IMR-90 (cell line): Measurements from ENCODE around the gene SPPL3. TPM values are rescaled to one million over a fixed set of nuclear protein-coding genes. Genes with fewer than 3 reads are reported as not detected.

Source experiments
- ATAC-seq: fragments of 200-7000 bp; cut with Tn5 transposase; 2 replicates; pipeline ENCODE4 v1.9.1; 2020; ENCODE audit warnings: low read depth, mild to moderate bottlenecking, moderate library complexity
- BruUV-seq: library from RNA; stranded (reverse); fragments of 400-500 nt; replicated peaks from 2 replicates; lab custom pipeline; 2021; lab: Mats Ljungman, UMichigan
- CTCF ChIA-PET: fragments of 300-600 bp; formaldehyde crosslinking; extraction: SDS; loops from one replicate; lab custom pipeline; 2021; ENCODE audit warnings: antibody characterized with exemption; lab: Yijun Ruan, JAX
- POLR2A ChIA-PET: fragments of 300-600 bp; sonication (Branson Sonifier 250); formaldehyde crosslinking; loops from one replicate; lab custom pipeline; 2022; ENCODE audit warnings: antibody characterized with exemption; ENCODE audit not compliant: unreplicated experiment; lab: Charles Lee
- DNase-seq: peaks from one replicate; pipeline ENCODE4 v3.0.0; 2013
- H2AFZ ChIP-seq: replicated peaks from 2 replicates; pipeline ENCODE3; 2013; ENCODE audit warnings: low read length, mild to moderate bottlenecking; ENCODE audit not compliant: poor library complexity
- H2AK5ac ChIP-seq: 2 replicates; pipeline ENCODE4 v1.6.1; 2013; ENCODE audit warnings: low read depth, low read length, inconsistent platforms
- H2AK9ac ChIP-seq: replicated peaks from 2 replicates; pipeline ENCODE3; 2013; ENCODE audit warnings: mild to moderate bottlenecking, low read depth, low read length, moderate library complexity; ENCODE audit not compliant: poor library complexity
- H2BK120ac ChIP-seq: 2 replicates; pipeline ENCODE4 v1.6.1; 2013; ENCODE audit warnings: low read depth, low read length, inconsistent platforms
- H2BK15ac ChIP-seq: 3 replicates; pipeline ENCODE4 v1.6.1; 2013; ENCODE audit warnings: low read depth, low read length, inconsistent platforms
- H2BK20ac ChIP-seq: 2 replicates; pipeline ENCODE4 v1.6.1; 2013; ENCODE audit warnings: low read depth, mild to moderate bottlenecking, inconsistent platforms, low read length, moderate library complexity
- H2BK5ac ChIP-seq: 2 replicates; pipeline ENCODE4 v1.6.1; 2013; ENCODE audit warnings: mild to moderate bottlenecking, low read depth, low read length, inconsistent platforms; ENCODE audit not compliant: poor library complexity, severe bottlenecking
- H3K14ac ChIP-seq: replicated peaks from 2 replicates; pipeline ENCODE4 v1.6.1; 2013; ENCODE audit warnings: low read depth, low read length, inconsistent platforms
- H3K18ac ChIP-seq: 2 replicates; pipeline ENCODE4 v1.6.1; 2013; ENCODE audit warnings: low read depth, low read length, control low read depth
- H3K23ac ChIP-seq: 2 replicates; pipeline ENCODE4 v1.6.1; 2013; ENCODE audit warnings: low read depth, low read length, inconsistent platforms
- H3K27ac ChIP-seq: 2 replicates; pipeline ENCODE4 v1.5.1; 2013; ENCODE audit warnings: mild to moderate bottlenecking, control low read depth, low read length; ENCODE audit not compliant: insufficient read depth
- H3K27me3 ChIP-seq: 2 replicates; pipeline ENCODE4 v1.6.1; 2013; ENCODE audit warnings: low read length; ENCODE audit not compliant: control insufficient read depth, insufficient read depth
- H3K36me3 ChIP-seq: 2 replicates; pipeline ENCODE4 v1.6.1; 2013; ENCODE audit warnings: low read length, mixed read lengths; ENCODE audit not compliant: control insufficient read depth, insufficient read depth
- H3K4ac ChIP-seq: 2 replicates; pipeline ENCODE4 v1.6.1; 2013; ENCODE audit warnings: low read depth, low read length, inconsistent platforms
- H3K4me1 ChIP-seq: 2 replicates; pipeline ENCODE4 v1.6.1; 2013; ENCODE audit warnings: low read length, mixed read lengths; ENCODE audit not compliant: control insufficient read depth, insufficient read depth
- H3K4me2 ChIP-seq: 2 replicates; pipeline ENCODE4 v1.6.1; 2013; ENCODE audit warnings: low read depth, mild to moderate bottlenecking, control low read depth, low read length, moderate library complexity
- H3K4me3 ChIP-seq: 2 replicates; pipeline ENCODE4 v1.5.1; 2013; ENCODE audit warnings: low read depth, mild to moderate bottlenecking, control low read depth, low read length, moderate library complexity; ENCODE audit not compliant: insufficient read depth
- H3K56ac ChIP-seq: 2 replicates; pipeline ENCODE4 v1.6.1; 2013; ENCODE audit warnings: low read length, inconsistent platforms; ENCODE audit not compliant: insufficient read depth; ENCODE audit errors: extremely low read depth
- H3K79me1 ChIP-seq, 2 experiments: 2 replicates each; pipeline ENCODE4 v1.6.1; 2013; ENCODE audit warnings: low read length in 2 of 2, inconsistent platforms in 1 of 2, low read depth in 1 of 2
- H3K9ac ChIP-seq: 2 replicates; pipeline ENCODE4 v1.6.1; 2013; ENCODE audit warnings: low read depth, low read length, control low read depth
- H3K9me1 ChIP-seq: 2 replicates; pipeline ENCODE4 v1.6.1; 2013; ENCODE audit warnings: low read length, inconsistent platforms; ENCODE audit not compliant: insufficient read depth
- H3K9me3 ChIP-seq: 2 replicates; pipeline ENCODE4 v1.6.1; 2013; ENCODE audit warnings: low read length; ENCODE audit not compliant: control insufficient read depth, insufficient read depth
- H4K20me1 ChIP-seq: 2 replicates; pipeline ENCODE4 v1.6.1; 2013; ENCODE audit warnings: low read length, inconsistent platforms; ENCODE audit not compliant: insufficient read depth
- H4K5ac ChIP-seq: 2 replicates; pipeline ENCODE4 v1.6.1; 2013; ENCODE audit warnings: mild to moderate bottlenecking, low read depth, low read length, control low read depth
- H4K8ac ChIP-seq, 2 experiments: 2 replicates each; pipeline ENCODE4 v1.6.1; 2013; ENCODE audit warnings: low read depth in 2 of 2, low read length in 2 of 2, control low read depth in 1 of 2, inconsistent platforms in 1 of 2
- H4K91ac ChIP-seq: 2 replicates; pipeline ENCODE4 v1.6.1; 2013; ENCODE audit warnings: low read depth, low read length, inconsistent platforms; ENCODE audit not compliant: insufficient read depth
- ELK1 ChIP-seq: fragments of 150-350 bp; IDR thresholded peaks from 2 replicates; pipeline ENCODE4 v1.6.1; 2016; ENCODE audit warnings: low read depth, mild to moderate bottlenecking, low read length, moderate library complexity, borderline replicate concordance
- MAZ ChIP-seq: IDR thresholded peaks from 2 replicates; pipeline ENCODE4 v1.6.1; 2012; ENCODE audit warnings: low read depth, mild to moderate bottlenecking, low read length, improper control_type of control experiment, moderate library complexity, borderline replicate concordance
- MXI1 ChIP-seq: IDR thresholded peaks from 2 replicates; pipeline ENCODE4 v1.6.1; 2012; ENCODE audit warnings: low read depth, mild to moderate bottlenecking, low read length, moderate library complexity, borderline replicate concordance
- NFE2L2 ChIP-seq: fragments of 150-350 bp; IDR thresholded peaks from 2 replicates; pipeline ENCODE4 v1.6.1; 2016; ENCODE audit warnings: low read depth, mild to moderate bottlenecking, low read length
- USF2 ChIP-seq: fragments of 150-350 bp; IDR thresholded peaks from 2 replicates; pipeline ENCODE4 v1.6.1; 2017; ENCODE audit warnings: mild to moderate bottlenecking, antibody characterized with exemption, low read length, low read depth
- WGBS, 2 experiments: methylation state at CpG; one replicate each; pipeline versions ENCODE4 v1.1.5 to v1.1.7; 2013; ENCODE audit warnings: missing lambda C conversion rate in 2 of 2; ENCODE audit not compliant: insufficient read length in 1 of 2; ENCODE audit errors: extremely low coverage in 2 of 2; 5-methylcytosine and 5-hydroxymethylcytosine counted together
- dilution Hi-C: fragments of 300-500 bp; cut with HindIII; formaldehyde crosslinking; loops from one replicate; pipeline ENCODE4 v1.14.3; 2018; ENCODE audit warnings: low sequenced_read_pairs; ENCODE audit not compliant: unreplicated experiment
- in situ Hi-C: fragments of 300-500 bp; cut with MboI; formaldehyde crosslinking; loops from 3 replicates; pipeline ENCODE4 v1.14.3; 2019; ENCODE audit warnings: low sequenced_read_pairs, inconsistent platforms, mixed read lengths
- intact Hi-C: fragments of 100-400 bp; cut with micrococcal nuclease; formaldehyde crosslinking; loops from 2 replicates; pipeline ENCODE4 v1.10.0; 2022
- polyA plus RNA-seq, 3 experiments: library from polyadenylated mRNA; depleted of rRNA; stranded (reverse); fragments of >200 nt; gene quantifications; 2 replicates each; pipeline ENCODE4 v1.2.3, GENCODE V29; 2012; ENCODE audit warnings: low replicate concordance in 1 of 3
- total RNA-seq: library from RNA; depleted of rRNA; stranded (reverse); fragments of >200 nt; gene quantifications from 2 replicates; pipeline ENCODE4 v1.2.3, GENCODE V29; 2012

The SPPL3 gene
- total and polyA plus RNA-seq, 2 of the 4 experiments (the other 2 are of a cell fraction) = 1.6 to 18.0 TPM

- H3K14ac ChIP-seq = no peak overlapping the region
- H2BK5ac ChIP-seq = no peak overlapping the region
- TF ChIP-seq ELK1 (no peak), MAZ (no peak), NFE2L2 (no peak), MXI1 (no peak), USF2 (no peak)
- CTCF ChIA-PET = no interaction called here
- no peak for ATAC-seq
- no peak overlapping the region for H2BK20ac ChIP-seq
- no peak overlapping the region for H2AFZ ChIP-seq
- H3K9me3 ChIP-seq = no peaks in the 10 kb centered on the region
- no peak overlapping the region for H4K91ac ChIP-seq
- no TSS peak for BruUV-seq
- no peak overlapping the region for H3K4me2 ChIP-seq
- H4K5ac ChIP-seq = no peak overlapping the region
- POLR2A ChIA-PET = no interaction called here
- no peak overlapping the region for H3K4me3 ChIP-seq
- no peak overlapping the region for H2AK9ac ChIP-seq
- no CpG with 5 or more reads among the region's 2 CpGs for WGBS, 2 experiments
- peaks cover 29% of the 10 kb centered on the region for H4K20me1 ChIP-seq
- intact Hi-C loops = no loop called here
- no peak overlapping the region for H3K18ac ChIP-seq
- peaks cover 9% of the 10 kb centered on the region; the same call in 1 of the 2 replicates for H3K9me1 ChIP-seq
- H3K4me1 ChIP-seq = no peaks in the 10 kb centered on the region
- no peaks in the 10 kb centered on the region for H3K27me3 ChIP-seq
- dilution Hi-C loops = no loop called here
- no peak overlapping the region for H3K4ac ChIP-seq
- DNase-seq = no peak
- no peak overlapping the region for H2BK15ac ChIP-seq
- H3K27ac ChIP-seq = no peak overlapping the region
- no peak overlapping the region for H2BK120ac ChIP-seq
- H3K79me1 ChIP-seq = peaks cover 28 to 37% of the 10 kb centered on the region in 2 experiments; a peak in 3 of 4 replicates
- in situ Hi-C loops = no loop called here
- H3K23ac ChIP-seq = no peak overlapping the region
- H3K36me3 ChIP-seq = no peaks in the 10 kb centered on the region
- H3K9ac ChIP-seq = no peak overlapping the region
- H4K8ac ChIP-seq = no peak overlapping the region
- no peak overlapping the region for H3K56ac ChIP-seq
- H2AK5ac ChIP-seq = no peak overlapping the region
These were observed 82.3 kb downstream of the SPPL3 start for GRCh38 chr12:120821878-120822277.
